Progenitor cell of endocrine pancreas (in vitro differentiated cells): ENCODE measurements around the gene SAFB2. TPM values are rescaled to one million over a fixed set of nuclear protein-coding genes. Genes with fewer than 3 reads are reported as not detected.

Experiments
- DNase-seq: peaks from one replicate; pipeline ENCODE4 v3.0.0; 2021; ENCODE audit warnings: low spot score; ENCODE audit not compliant: unreplicated experiment
- H3K27ac Mint-ChIP-seq: 2 replicates; pipeline ENCODE4 v1.8.0; 2021; ENCODE audit warnings: mild to moderate bottlenecking, moderate library complexity, mixed read lengths
- H3K27me3 Mint-ChIP-seq: 2 replicates; pipeline ENCODE4 v1.8.0; 2021; ENCODE audit warnings: mixed read lengths
- H3K36me3 Mint-ChIP-seq: 2 replicates; pipeline ENCODE4 v1.8.0; 2022; ENCODE audit warnings: mixed read lengths; ENCODE audit not compliant: insufficient read depth
- H3K4me1 Mint-ChIP-seq: 2 replicates; pipeline ENCODE4 v1.8.0; 2021; ENCODE audit warnings: low read depth, mixed read lengths
- H3K4me3 Mint-ChIP-seq: 2 replicates; pipeline ENCODE4 v1.8.0; 2021; ENCODE audit warnings: low read depth, mild to moderate bottlenecking, moderate library complexity, mixed read lengths
- H3K9me3 Mint-ChIP-seq: 2 replicates; pipeline ENCODE4 v1.8.0; 2021; ENCODE audit warnings: low read depth, mixed read lengths
- CTCF ChIP-seq: fragments of 200-600 bp; sonication (generic); IDR thresholded peaks from one replicate; pipeline ENCODE4 v1.5.0; 2021; ENCODE audit warnings: antibody characterized with exemption, mild to moderate bottlenecking; ENCODE audit not compliant: unreplicated experiment
- total RNA-seq: library from RNA; stranded (reverse); gene quantifications from 2 replicates; pipeline ENCODE4 v1.2.1, GENCODE V29; 2021

Gene SAFB2
- total RNA-seq, 1 donor from 2014 or later = 107 TPM

- Mint-ChIP-seq H3K4me3 (no peak overlapping the region), H3K36me3 (peaks cover 36% of the 10 kb centered on the region), H3K9me3 (no peaks in the 10 kb centered on the region), H3K27ac (peak overlapping the region; percentile 81), H3K4me1 (no peaks in the 10 kb centered on the region), H3K27me3 (no peaks in the 10 kb centered on the region)
- no peak for DNase-seq
- TF ChIP-seq CTCF = no peak
These were observed 32.4 kb upstream of the SAFB2 start for GRCh38 chr19:5654931-5655330.

GRCh38 chr19:5652261-5652660, 29.7 kb upstream of the SAFB2 start:
- no peaks in the 10 kb centered on the region for H3K27me3 Mint-ChIP-seq
- peaks cover 40% of the 10 kb centered on the region for H3K36me3 Mint-ChIP-seq
- H3K4me3 Mint-ChIP-seq = no peak overlapping the region
- no peaks in the 10 kb centered on the region for H3K4me1 Mint-ChIP-seq
- no peak overlapping the region for H3K27ac Mint-ChIP-seq
- no peaks in the 10 kb centered on the region for H3K9me3 Mint-ChIP-seq
- DNase-seq = no peak
- TF ChIP-seq CTCF = no peak

- Mint-ChIP-seq H3K4me1 (no peaks in the 10 kb centered on the region), H3K9me3 (no peaks in the 10 kb centered on the region), H3K36me3 (peaks cover 48% of the 10 kb centered on the region), H3K27ac (no peak overlapping the region), H3K27me3 (no peaks in the 10 kb centered on the region), H3K4me3 (no peak overlapping the region)
- no peak for TF ChIP-seq CTCF
- no peak for DNase-seq
These were observed 28.8 kb upstream of the SAFB2 start for GRCh38 chr19:5651361-5651760.

- Mint-ChIP-seq H3K9me3 (no peaks in the 10 kb centered on the region), H3K4me1 (peaks cover 3% of the 10 kb centered on the region), H3K27ac (no peak overlapping the region), H3K36me3 (peaks cover 44% of the 10 kb centered on the region), H3K27me3 (no peaks in the 10 kb centered on the region), H3K4me3 (no peak overlapping the region)
- no peak for TF ChIP-seq CTCF
- DNase-seq = no peak
These were observed 25.9 kb upstream of the SAFB2 start for GRCh38 chr19:5648464-5648863.

GRCh38 chr19:5646703-5647102, 24.1 kb upstream of the SAFB2 start:
- Mint-ChIP-seq H3K27ac (no peak overlapping the region), H3K9me3 (no peaks in the 10 kb centered on the region), H3K27me3 (no peaks in the 10 kb centered on the region), H3K36me3 (peaks cover 34% of the 10 kb centered on the region), H3K4me1 (peaks cover 3% of the 10 kb centered on the region), H3K4me3 (no peak overlapping the region)
- no peak for TF ChIP-seq CTCF
- no peak for DNase-seq

- Mint-ChIP-seq H3K4me1 (peaks cover 3% of the 10 kb centered on the region), H3K36me3 (peaks cover 34% of the 10 kb centered on the region), H3K4me3 (no peak overlapping the region), H3K27ac (peak overlapping the region; percentile 89), H3K27me3 (no peaks in the 10 kb centered on the region), H3K9me3 (no peaks in the 10 kb centered on the region)
- TF ChIP-seq CTCF = no peak
- DNase-seq = no peak
These were observed 22.8 kb upstream of the SAFB2 start for GRCh38 chr19:5645409-5645808.
